ENCODE data around the gene ABCC3. TPM values are rescaled to one million over a fixed set of nuclear protein-coding genes. Genes with fewer than 3 reads are reported as not detected.

Gene ABCC3
- total and polyA plus RNA-seq, 2 of the 8 experiments (the other 6 are each of a cell fraction or from before 2014, with no cell fraction given) = 0.35 to 0.37 TPM

- TF ChIP-seq SIN3A (conservative IDR thresholded peaks at IDR 0.05 in 1 of 2, IDR thresholded peaks at IDR 0.05 in 1 of 2; ENCODE audit: low read depth in 1 of 2, low read length in 2 of 2) (no peak), KDM4A (IDR thresholded peaks at IDR 0.05; ENCODE audit: low read depth, low read length, severe bottlenecking) (no peak), SIX5 (IDR thresholded peaks at IDR 0.05; ENCODE audit: low read depth, low read length) (no peak), CEBPB (IDR thresholded peaks at IDR 0.05; ENCODE audit: low read depth, low read length) (no peak), HDAC6 (IDR thresholded peaks at IDR 0.05; ENCODE audit: low read depth, low read length) (no peak), POLR2A (IDR thresholded peaks at IDR 0.05; ENCODE audit: control extremely low read depth in 1 of 2, low read depth in 2 of 2, low read length in 2 of 2) (no peak), KDM1A (IDR thresholded peaks at IDR 0.05; ENCODE audit: borderline replicate concordance, low read length) (no peak)
Observed at GRCh38 chr17:50607522-50608175, 27.0 kb upstream of the ABCC3 start (continued).

Data from H1 (cell line).